Mammary epithelial cell (primary cell): ENCODE results near the gene FAM120B.

Source experiments
- EZH2 ChIP-seq: IDR thresholded peaks from 2 replicates; pipeline ENCODE4 v1.6.1; 2012; ENCODE audit warnings: low read length, inconsistent platforms, borderline replicate concordance
- TF ChIP-seq, protein P1 (sequence below), 2 donors: IDR thresholded peaks in 1 of 2; conservative IDR thresholded peaks in 1 of 2; 2 replicates each; pipeline ENCODE4 v1.5.1; 2011 to 2012; ENCODE audit warnings: inconsistent platforms in 2 of 2, low read length in 2 of 2, mild to moderate bottlenecking in 2 of 2, control low read depth in 1 of 2, low read depth in 1 of 2; ENCODE audit not compliant: insufficient read depth in 1 of 2; ENCODE audit errors: extremely low read depth in 1 of 2

DNA sequence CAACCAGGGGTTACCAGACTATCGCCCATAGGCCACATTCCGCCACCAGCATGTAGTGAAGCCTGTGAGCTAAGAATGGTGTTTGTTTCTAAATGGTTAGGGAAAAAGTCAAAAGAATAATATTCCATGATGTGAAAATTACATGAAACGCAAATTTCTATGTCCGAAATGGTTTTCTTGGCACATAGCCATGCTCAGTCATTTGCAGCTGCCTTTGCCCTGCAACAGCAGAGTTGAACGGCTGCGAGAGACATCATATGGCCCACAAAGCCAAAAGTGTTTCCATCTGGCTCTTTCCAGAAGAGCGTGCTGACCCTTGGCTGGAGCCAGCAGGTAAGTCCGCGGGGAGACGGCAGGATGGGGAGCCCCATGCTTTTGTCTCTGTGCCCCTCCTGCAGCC lies 60.7 kb downstream of the FAM120B start:
- TF ChIP-seq, protein P1, sequence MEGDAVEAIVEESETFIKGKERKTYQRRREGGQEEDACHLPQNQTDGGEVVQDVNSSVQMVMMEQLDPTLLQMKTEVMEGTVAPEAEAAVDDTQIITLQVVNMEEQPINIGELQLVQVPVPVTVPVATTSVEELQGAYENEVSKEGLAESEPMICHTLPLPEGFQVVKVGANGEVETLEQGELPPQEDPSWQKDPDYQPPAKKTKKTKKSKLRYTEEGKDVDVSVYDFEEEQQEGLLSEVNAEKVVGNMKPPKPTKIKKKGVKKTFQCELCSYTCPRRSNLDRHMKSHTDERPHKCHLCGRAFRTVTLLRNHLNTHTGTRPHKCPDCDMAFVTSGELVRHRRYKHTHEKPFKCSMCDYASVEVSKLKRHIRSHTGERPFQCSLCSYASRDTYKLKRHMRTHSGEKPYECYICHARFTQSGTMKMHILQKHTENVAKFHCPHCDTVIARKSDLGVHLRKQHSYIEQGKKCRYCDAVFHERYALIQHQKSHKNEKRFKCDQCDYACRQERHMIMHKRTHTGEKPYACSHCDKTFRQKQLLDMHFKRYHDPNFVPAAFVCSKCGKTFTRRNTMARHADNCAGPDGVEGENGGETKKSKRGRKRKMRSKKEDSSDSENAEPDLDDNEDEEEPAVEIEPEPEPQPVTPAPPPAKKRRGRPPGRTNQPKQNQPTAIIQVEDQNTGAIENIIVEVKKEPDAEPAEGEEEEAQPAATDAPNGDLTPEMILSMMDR (conservative IDR thresholded peaks at IDR 0.05 in 1 of 2, IDR thresholded peaks at IDR 0.05 in 1 of 2; ENCODE audit: extremely low read depth in 1 of 2, insufficient read depth in 1 of 2, low read depth in 1 of 2, low read length in 2 of 2): no peak
- TF ChIP-seq EZH2: no peak
